ENCODE measurements around the gene CCDC154. TPM values are rescaled to one million over a fixed set of nuclear protein-coding genes. Genes with fewer than 3 reads are reported as not detected.

CCDC154 gene
- total and polyA plus RNA-seq, 9 of the 15 experiments (the other 6 are each of a cell fraction or from before 2014, with no cell fraction given): 0.15 to 1.4 (median 0.20) TPM; not detected in 5

DNA sequence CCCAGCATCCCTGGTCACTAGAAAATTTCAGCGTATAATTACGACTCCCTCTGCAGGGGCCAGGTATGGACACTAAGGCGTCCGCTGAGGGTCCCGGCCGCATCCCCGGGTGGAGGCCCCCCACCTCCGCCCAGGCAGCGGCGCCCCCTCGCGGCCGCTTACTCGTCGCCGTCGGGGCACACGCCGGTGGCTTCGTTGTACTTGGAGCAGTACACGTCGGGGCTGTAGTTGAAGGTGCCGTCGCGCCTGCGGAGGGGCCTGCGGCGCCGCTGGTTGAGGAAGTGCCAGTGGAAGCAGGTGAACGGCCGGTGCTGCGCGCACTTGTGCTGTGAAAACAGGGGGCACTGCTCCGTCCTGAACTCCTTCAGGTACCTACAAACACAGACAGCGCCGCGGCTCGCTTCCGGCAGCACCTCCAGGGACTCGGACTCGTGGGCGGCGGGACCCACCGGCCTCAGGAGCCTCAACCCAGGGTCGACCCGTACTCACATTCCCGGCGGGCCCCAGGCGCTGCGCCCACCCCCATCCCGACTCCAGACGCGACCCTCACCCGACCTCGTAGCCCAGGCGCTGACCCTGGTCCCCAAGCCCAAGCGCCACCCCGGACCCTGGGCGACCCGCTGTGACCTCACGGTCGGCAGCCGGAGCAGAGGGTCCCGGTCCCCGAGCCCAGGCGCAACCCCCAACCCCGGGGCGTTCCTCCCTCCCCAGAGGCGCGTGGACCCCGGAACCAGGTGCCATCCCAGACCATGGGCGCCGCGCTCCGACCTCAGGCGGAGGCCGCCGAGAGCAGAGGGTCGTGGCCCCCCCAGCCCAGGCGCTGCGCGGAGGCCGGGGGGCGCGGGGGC lies 30.4 kb downstream of the CCDC154 start (continued):
- TF ChIP-seq, protein P1, sequence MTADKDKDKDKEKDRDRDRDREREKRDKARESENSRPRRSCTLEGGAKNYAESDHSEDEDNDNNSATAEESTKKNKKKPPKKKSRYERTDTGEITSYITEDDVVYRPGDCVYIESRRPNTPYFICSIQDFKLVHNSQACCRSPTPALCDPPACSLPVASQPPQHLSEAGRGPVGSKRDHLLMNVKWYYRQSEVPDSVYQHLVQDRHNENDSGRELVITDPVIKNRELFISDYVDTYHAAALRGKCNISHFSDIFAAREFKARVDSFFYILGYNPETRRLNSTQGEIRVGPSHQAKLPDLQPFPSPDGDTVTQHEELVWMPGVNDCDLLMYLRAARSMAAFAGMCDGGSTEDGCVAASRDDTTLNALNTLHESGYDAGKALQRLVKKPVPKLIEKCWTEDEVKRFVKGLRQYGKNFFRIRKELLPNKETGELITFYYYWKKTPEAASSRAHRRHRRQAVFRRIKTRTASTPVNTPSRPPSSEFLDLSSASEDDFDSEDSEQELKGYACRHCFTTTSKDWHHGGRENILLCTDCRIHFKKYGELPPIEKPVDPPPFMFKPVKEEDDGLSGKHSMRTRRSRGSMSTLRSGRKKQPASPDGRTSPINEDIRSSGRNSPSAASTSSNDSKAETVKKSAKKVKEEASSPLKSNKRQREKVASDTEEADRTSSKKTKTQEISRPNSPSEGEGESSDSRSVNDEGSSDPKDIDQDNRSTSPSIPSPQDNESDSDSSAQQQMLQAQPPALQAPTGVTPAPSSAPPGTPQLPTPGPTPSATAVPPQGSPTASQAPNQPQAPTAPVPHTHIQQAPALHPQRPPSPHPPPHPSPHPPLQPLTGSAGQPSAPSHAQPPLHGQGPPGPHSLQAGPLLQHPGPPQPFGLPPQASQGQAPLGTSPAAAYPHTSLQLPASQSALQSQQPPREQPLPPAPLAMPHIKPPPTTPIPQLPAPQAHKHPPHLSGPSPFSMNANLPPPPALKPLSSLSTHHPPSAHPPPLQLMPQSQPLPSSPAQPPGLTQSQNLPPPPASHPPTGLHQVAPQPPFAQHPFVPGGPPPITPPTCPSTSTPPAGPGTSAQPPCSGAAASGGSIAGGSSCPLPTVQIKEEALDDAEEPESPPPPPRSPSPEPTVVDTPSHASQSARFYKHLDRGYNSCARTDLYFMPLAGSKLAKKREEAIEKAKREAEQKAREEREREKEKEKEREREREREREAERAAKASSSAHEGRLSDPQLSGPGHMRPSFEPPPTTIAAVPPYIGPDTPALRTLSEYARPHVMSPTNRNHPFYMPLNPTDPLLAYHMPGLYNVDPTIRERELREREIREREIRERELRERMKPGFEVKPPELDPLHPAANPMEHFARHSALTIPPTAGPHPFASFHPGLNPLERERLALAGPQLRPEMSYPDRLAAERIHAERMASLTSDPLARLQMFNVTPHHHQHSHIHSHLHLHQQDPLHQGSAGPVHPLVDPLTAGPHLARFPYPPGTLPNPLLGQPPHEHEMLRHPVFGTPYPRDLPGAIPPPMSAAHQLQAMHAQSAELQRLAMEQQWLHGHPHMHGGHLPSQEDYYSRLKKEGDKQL (CRISPR knock-in tag; IDR thresholded peaks at IDR 0.05; ENCODE audit: borderline replicate concordance): no peak
- TF ChIP-seq NEUROD1 (IDR thresholded peaks at IDR 0.05; ENCODE audit: borderline replicate concordance, low read depth, low read length, partially characterized antibody) (no peak), E2F8 (IDR thresholded peaks at IDR 0.05; ENCODE audit: low read depth, partially characterized antibody) (no peak), PHF21A (IDR thresholded peaks at IDR 0.05; ENCODE audit: borderline replicate concordance, low read depth) (no peak), GABPB2 (CRISPR knock-in tag; conservative IDR thresholded peaks at IDR 0.05) (no peak), DLX4 (CRISPR knock-in tag; IDR thresholded peaks at IDR 0.05) (no peak), ZNF384 (IDR thresholded peaks at IDR 0.05; ENCODE audit: low read depth, low read length) (no peak), FOSL1 (tag; conservative IDR thresholded peaks at IDR 0.05) (no peak), ZNF253 (CRISPR knock-in tag; conservative IDR thresholded peaks at IDR 0.05) (no peak), NCOA6 (IDR thresholded peaks at IDR 0.05) (peak; percentile 100), TAL1 (IDR thresholded peaks at IDR 0.05) (no peak)
- TF ChIP-seq, protein P2, sequence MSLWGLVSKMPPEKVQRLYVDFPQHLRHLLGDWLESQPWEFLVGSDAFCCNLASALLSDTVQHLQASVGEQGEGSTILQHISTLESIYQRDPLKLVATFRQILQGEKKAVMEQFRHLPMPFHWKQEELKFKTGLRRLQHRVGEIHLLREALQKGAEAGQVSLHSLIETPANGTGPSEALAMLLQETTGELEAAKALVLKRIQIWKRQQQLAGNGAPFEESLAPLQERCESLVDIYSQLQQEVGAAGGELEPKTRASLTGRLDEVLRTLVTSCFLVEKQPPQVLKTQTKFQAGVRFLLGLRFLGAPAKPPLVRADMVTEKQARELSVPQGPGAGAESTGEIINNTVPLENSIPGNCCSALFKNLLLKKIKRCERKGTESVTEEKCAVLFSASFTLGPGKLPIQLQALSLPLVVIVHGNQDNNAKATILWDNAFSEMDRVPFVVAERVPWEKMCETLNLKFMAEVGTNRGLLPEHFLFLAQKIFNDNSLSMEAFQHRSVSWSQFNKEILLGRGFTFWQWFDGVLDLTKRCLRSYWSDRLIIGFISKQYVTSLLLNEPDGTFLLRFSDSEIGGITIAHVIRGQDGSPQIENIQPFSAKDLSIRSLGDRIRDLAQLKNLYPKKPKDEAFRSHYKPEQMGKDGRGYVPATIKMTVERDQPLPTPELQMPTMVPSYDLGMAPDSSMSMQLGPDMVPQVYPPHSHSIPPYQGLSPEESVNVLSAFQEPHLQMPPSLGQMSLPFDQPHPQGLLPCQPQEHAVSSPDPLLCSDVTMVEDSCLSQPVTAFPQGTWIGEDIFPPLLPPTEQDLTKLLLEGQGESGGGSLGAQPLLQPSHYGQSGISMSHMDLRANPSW (CRISPR knock-in tag; IDR thresholded peaks at IDR 0.05): no peak
- TF ChIP-seq, protein P3, sequence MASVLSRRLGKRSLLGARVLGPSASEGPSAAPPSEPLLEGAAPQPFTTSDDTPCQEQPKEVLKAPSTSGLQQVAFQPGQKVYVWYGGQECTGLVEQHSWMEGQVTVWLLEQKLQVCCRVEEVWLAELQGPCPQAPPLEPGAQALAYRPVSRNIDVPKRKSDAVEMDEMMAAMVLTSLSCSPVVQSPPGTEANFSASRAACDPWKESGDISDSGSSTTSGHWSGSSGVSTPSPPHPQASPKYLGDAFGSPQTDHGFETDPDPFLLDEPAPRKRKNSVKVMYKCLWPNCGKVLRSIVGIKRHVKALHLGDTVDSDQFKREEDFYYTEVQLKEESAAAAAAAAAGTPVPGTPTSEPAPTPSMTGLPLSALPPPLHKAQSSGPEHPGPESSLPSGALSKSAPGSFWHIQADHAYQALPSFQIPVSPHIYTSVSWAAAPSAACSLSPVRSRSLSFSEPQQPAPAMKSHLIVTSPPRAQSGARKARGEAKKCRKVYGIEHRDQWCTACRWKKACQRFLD (CRISPR knock-in tag; IDR thresholded peaks at IDR 0.05): no peak
